H9 (cell line): ENCODE results near the gene SPDYE1. TPM values are rescaled to one million over a fixed set of nuclear protein-coding genes. Genes with fewer than 3 reads are reported as not detected.
"Not testable (repeated sequence)": the region's sequence is repeated elsewhere in the genome, so short reads cannot be mapped to it uniquely, and the experiment has no call there.

ENCODE experiments used
- DNase-seq: peaks from one replicate; pipeline ENCODE4 v3.0.0-alpha.2; 2017
- H2AFZ ChIP-seq: one replicate; pipeline ENCODE4 v1.6.1; 2013; ENCODE audit warnings: mild to moderate bottlenecking, low read length, control low read depth, moderate library complexity
- H2AK5ac ChIP-seq: 2 replicates; pipeline ENCODE4 v1.6.1; 2013; ENCODE audit warnings: low read length, control low read depth, mixed read lengths; ENCODE audit not compliant: insufficient read length
- H2BK120ac ChIP-seq: one replicate; pipeline ENCODE4 v1.6.1; 2013; ENCODE audit warnings: low read depth, mild to moderate bottlenecking, low read length, control low read depth, inconsistent platforms; ENCODE audit not compliant: poor library complexity, severe bottlenecking
- H2BK12ac ChIP-seq: 2 replicates; pipeline ENCODE4 v1.6.1; 2013; ENCODE audit warnings: low read length, control low read depth, mixed read lengths, low read depth; ENCODE audit not compliant: insufficient read length
- H2BK15ac ChIP-seq: 2 replicates; pipeline ENCODE4 v1.6.1; 2013; ENCODE audit warnings: low read depth, low read length, control low read depth
- H2BK20ac ChIP-seq: one replicate; pipeline ENCODE4 v1.6.1; 2013; ENCODE audit warnings: low read depth, mild to moderate bottlenecking, low read length, control low read depth, inconsistent platforms; ENCODE audit not compliant: poor library complexity, severe bottlenecking
- H2BK5ac ChIP-seq: 2 replicates; pipeline ENCODE4 v1.6.1; 2013; ENCODE audit warnings: low read length, control low read depth, mixed read lengths; ENCODE audit not compliant: insufficient read length
- H3K14ac ChIP-seq: 2 replicates; pipeline ENCODE4 v1.6.1; 2013; ENCODE audit warnings: low read length, control low read depth; ENCODE audit not compliant: insufficient read depth
- H3K18ac ChIP-seq: 2 replicates; pipeline ENCODE4 v1.6.1; 2013; ENCODE audit warnings: low read depth, mild to moderate bottlenecking, mixed read lengths, low read length, control low read depth; ENCODE audit not compliant: insufficient read length
- H3K23ac ChIP-seq: 2 replicates; pipeline ENCODE4 v1.6.1; 2013; ENCODE audit warnings: low read length, control low read depth, mixed read lengths, low read depth; ENCODE audit not compliant: insufficient read length
- H3K23me2 ChIP-seq: 2 replicates; pipeline ENCODE4 v1.6.1; 2013; ENCODE audit warnings: low read depth, mild to moderate bottlenecking, mixed read lengths, low read length, control low read depth; ENCODE audit not compliant: insufficient read length, poor library complexity, severe bottlenecking
- H3K27ac ChIP-seq: 2 replicates; pipeline ENCODE4 v1.5.1; 2013; ENCODE audit warnings: low read length, control low read depth, mixed read lengths, low read depth; ENCODE audit not compliant: insufficient read length
- H3K27me3 ChIP-seq: 2 replicates; pipeline ENCODE4 v1.6.1; 2013; ENCODE audit warnings: low read length, control low read depth, inconsistent platforms; ENCODE audit not compliant: insufficient read depth
- H3K4ac ChIP-seq: 2 replicates; pipeline ENCODE4 v1.6.1; 2013; ENCODE audit warnings: low read depth, mild to moderate bottlenecking, control low read depth, inconsistent platforms, low read length, moderate library complexity
- H3K4me1 ChIP-seq: 2 replicates; pipeline ENCODE4 v1.6.1; 2013; ENCODE audit warnings: low read length, control low read depth, inconsistent platforms; ENCODE audit not compliant: insufficient read depth
- H3K4me2 ChIP-seq: 2 replicates; pipeline ENCODE4 v1.6.1; 2013; ENCODE audit warnings: low read length, control low read depth, mixed read lengths; ENCODE audit not compliant: insufficient read length, insufficient read depth
- H3K56ac ChIP-seq: 2 replicates; pipeline ENCODE4 v1.6.1; 2013; ENCODE audit warnings: low read depth, mild to moderate bottlenecking, mixed read lengths, low read length, control low read depth; ENCODE audit not compliant: insufficient read length
- H3K79me1 ChIP-seq: 2 replicates; pipeline ENCODE4 v1.6.1; 2013; ENCODE audit warnings: low read depth, mild to moderate bottlenecking, moderate library complexity, low read length, control low read depth, inconsistent platforms; ENCODE audit not compliant: insufficient read depth, poor library complexity, severe bottlenecking
- H3K79me2 ChIP-seq: 2 replicates; pipeline ENCODE4 v1.6.1; 2013; ENCODE audit warnings: low read length, control low read depth, inconsistent platforms; ENCODE audit not compliant: insufficient read depth
- H3K9ac ChIP-seq: 2 replicates; pipeline ENCODE4 v1.6.1; 2013; ENCODE audit warnings: low read length, control low read depth, mixed read lengths; ENCODE audit not compliant: insufficient read length; ENCODE audit errors: extremely low read depth
- H3K9me3 ChIP-seq: one replicate; pipeline ENCODE4 v1.6.1; 2013; ENCODE audit warnings: low read depth, low read length, inconsistent platforms; ENCODE audit not compliant: control insufficient read depth
- H3T11ph ChIP-seq: one replicate; pipeline ENCODE4 v1.6.1; 2013; ENCODE audit warnings: mild to moderate bottlenecking, low read length, control low read depth, inconsistent platforms
- H4K20me1 ChIP-seq: one replicate; pipeline ENCODE4 v1.6.1; 2013; ENCODE audit not compliant: control insufficient read depth, insufficient read length, insufficient read depth
- H4K5ac ChIP-seq: 2 replicates; pipeline ENCODE4 v1.6.1; 2013; ENCODE audit warnings: low read depth, mild to moderate bottlenecking, mixed read lengths, low read length, control low read depth; ENCODE audit not compliant: insufficient read length
- H4K8ac ChIP-seq: replicated peaks from 2 replicates; pipeline ENCODE4 v1.6.1; 2013; ENCODE audit warnings: low read length, control low read depth, mixed read lengths, low read depth; ENCODE audit not compliant: insufficient read length
- H4K91ac ChIP-seq: 2 replicates; pipeline ENCODE4 v1.6.1; 2013; ENCODE audit warnings: low read depth, mild to moderate bottlenecking, moderate library complexity, mixed read lengths, low read length, control low read depth; ENCODE audit not compliant: insufficient read length
- H3K27ac Mint-ChIP-seq, 3 experiments: 2 replicates in 2 of 3; 3 replicates in 1 of 3; pipeline ENCODE4 v1.8.0; 2020 to 2021; ENCODE audit warnings: mixed read lengths in 3 of 3, mild to moderate bottlenecking in 1 of 3, moderate library complexity in 1 of 3
- H3K27me3 Mint-ChIP-seq: 2 replicates; pipeline ENCODE4 v1.8.0; 2021; ENCODE audit warnings: low read depth, mild to moderate bottlenecking, moderate library complexity, mixed read lengths
- H3K36me3 Mint-ChIP-seq, 3 experiments: 2 replicates in 2 of 3; 3 replicates in 1 of 3; pipeline ENCODE4 v1.8.0; 2020 to 2021; ENCODE audit warnings: low read depth in 3 of 3, mixed read lengths in 3 of 3; ENCODE audit not compliant: insufficient read depth in 1 of 3
- H3K4me1 Mint-ChIP-seq, 2 experiments: 2 replicates each; pipeline ENCODE4 v1.8.0; 2020; ENCODE audit warnings: mixed read lengths in 2 of 2
- H3K4me3 Mint-ChIP-seq, 2 experiments: 2 replicates in 1 of 2; 3 replicates in 1 of 2; pipeline ENCODE4 v1.8.0; 2020 to 2021; ENCODE audit warnings: mild to moderate bottlenecking in 2 of 2, mixed read lengths in 2 of 2, moderate library complexity in 1 of 2
- H3K9me3 Mint-ChIP-seq, 2 experiments: 2 replicates in 1 of 2; 3 replicates in 1 of 2; pipeline ENCODE4 v1.8.0; 2020; ENCODE audit warnings: mild to moderate bottlenecking in 2 of 2, mixed read lengths in 2 of 2, moderate library complexity in 1 of 2
- WGBS: extraction: QIAGEN DNeasy Blood & Tissue Kit; methylation state at CpG from one replicate; pipeline ENCODE4 v1.1.7; 2013; ENCODE audit warnings: missing lambda C conversion rate, low lambda C conversion rate, mixed read lengths; ENCODE audit not compliant: insufficient read length; ENCODE audit errors: extremely low coverage; 5-methylcytosine and 5-hydroxymethylcytosine counted together
- total RNA-seq: library from RNA; stranded (reverse); gene quantifications from 2 replicates; pipeline ENCODE4 v1.2.1, GENCODE V29; 2021

SPDYE1 gene
- total RNA-seq, 1 experiment from 2014 or later: not detected

DNA sequence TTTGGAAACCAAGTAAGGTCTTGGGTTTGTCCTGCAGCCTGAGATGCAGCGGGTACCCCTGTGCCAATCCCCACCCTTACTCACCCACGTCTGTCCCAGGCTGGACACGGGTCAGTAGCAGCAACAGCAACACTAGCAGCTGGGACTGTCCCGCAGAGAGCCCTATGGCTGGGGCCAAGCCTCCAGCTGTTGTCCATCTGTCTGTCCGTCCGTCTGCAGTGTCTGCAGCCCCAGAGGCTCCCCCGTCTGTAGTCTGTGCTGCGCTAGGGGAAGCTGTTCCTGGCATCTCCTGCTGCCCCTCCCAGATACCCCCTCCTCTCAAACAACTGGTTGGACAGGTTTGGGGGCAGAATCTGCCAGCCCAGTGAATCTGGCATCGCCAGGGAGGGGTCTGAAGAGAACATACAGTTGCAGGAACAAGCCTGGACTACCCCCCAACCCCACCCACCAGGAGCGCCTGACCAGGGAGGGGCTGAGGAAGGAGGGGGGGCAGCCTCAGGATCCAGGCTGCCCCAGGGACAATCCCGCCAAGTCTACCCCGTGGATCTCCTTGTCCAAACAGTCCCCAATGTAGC, 7.6 kb upstream of the SPDYE1 start:
- no CpG with 5 or more reads among the region's 12 CpGs for WGBS
- H2BK5ac ChIP-seq, H3K9ac ChIP-seq, H3K27me3 Mint-ChIP-seq, H3K36me3 Mint-ChIP-seq, H2BK15ac ChIP-seq, H3K79me1 ChIP-seq, H4K91ac ChIP-seq, H3T11ph ChIP-seq, H3K9me3 ChIP-seq, H3K4ac ChIP-seq, H2AK5ac ChIP-seq, H4K8ac ChIP-seq, H3K56ac ChIP-seq, H3K27me3 ChIP-seq, H3K14ac ChIP-seq, H3K27ac ChIP-seq, H2BK12ac ChIP-seq, H3K4me1 Mint-ChIP-seq, H4K5ac ChIP-seq, H3K23ac ChIP-seq, H3K18ac ChIP-seq, H3K9me3 Mint-ChIP-seq, H3K4me2 ChIP-seq, H3K4me1 ChIP-seq, H2AFZ ChIP-seq, H2BK120ac ChIP-seq, H3K79me2 ChIP-seq, H3K23me2 ChIP-seq, H3K27ac Mint-ChIP-seq, DNase-seq, H2BK20ac ChIP-seq, H3K4me3 Mint-ChIP-seq, H4K20me1 ChIP-seq: not testable (repeated sequence)

DNA sequence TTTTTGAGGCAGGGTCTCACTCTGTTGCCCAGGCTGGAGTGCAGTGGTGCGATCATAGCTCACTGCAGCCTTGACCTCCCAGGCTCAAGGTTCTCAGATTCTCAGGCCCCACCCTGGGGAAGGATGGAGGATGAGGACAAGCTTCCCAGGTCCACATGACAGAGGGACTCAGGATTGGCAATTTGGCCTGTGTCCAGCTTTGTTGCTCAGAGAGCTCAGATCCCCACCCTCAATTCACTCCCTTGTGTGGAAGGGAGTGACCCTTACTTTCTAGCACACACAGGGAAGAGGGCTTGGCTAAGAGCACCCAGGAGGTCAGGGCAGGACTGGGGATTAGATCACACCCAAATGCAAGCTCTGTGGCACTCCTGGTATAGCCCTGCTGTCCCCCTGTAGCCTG, 6.9 kb upstream of the SPDYE1 start:
- not testable (repeated sequence) for H3K79me2 ChIP-seq, H3K23ac ChIP-seq, H2BK15ac ChIP-seq, H4K8ac ChIP-seq, H3K36me3 Mint-ChIP-seq, DNase-seq, H3K4me3 Mint-ChIP-seq, H2AK5ac ChIP-seq, H2BK120ac ChIP-seq, H3K56ac ChIP-seq, H3K9me3 Mint-ChIP-seq, H3K9ac ChIP-seq, H3K4me1 ChIP-seq, H3K4me2 ChIP-seq, H3K27ac Mint-ChIP-seq, H4K20me1 ChIP-seq, H2BK5ac ChIP-seq, H2BK12ac ChIP-seq, H2BK20ac ChIP-seq, H3K9me3 ChIP-seq, H3K27me3 Mint-ChIP-seq, H2AFZ ChIP-seq, H3K4ac ChIP-seq, H3K27ac ChIP-seq, H4K5ac ChIP-seq, H3T11ph ChIP-seq, H3K14ac ChIP-seq, H3K23me2 ChIP-seq, H3K18ac ChIP-seq, H3K79me1 ChIP-seq, H3K4me1 Mint-ChIP-seq, H3K27me3 ChIP-seq, H4K91ac ChIP-seq
- WGBS: no CpG with 5 or more reads among the region's 1 CpG
